NCI-H226 (cell line): Measurements from ENCODE around the gene PLXNA4.

Experiments used
- DNase-seq: peaks from one replicate; pipeline ENCODE4 v3.0.0-alpha.2; 2015

PLXNA4 gene

DNA sequence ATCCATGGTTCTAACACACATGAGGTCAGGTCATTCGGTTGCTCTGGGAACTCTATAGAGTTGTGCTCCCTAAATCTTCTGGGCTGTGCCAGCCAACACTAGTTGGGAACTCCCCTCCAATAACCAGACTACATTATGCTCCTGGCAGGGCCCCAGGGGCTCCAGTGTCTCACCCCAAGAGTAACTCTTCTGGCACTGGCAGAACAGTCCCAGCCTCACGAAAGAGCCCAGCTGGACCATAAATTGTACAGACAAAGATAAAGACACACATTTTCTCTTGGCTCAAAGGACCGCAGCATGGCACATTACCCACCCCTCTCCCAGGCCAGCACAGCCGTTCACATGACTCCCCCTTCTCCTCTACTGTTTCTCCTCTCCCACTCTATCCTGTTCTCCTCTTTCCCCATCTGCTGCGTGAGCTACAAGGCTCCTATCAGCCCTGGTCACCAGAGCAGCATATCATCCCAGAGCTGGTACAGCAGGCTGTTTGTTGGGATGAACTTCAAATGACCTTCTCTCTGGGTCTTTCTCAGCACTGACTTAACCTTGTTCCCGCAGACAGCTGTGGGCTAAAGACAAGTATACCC, 230.6 kb downstream of the PLXNA4 start:
- DNase-seq = no peak

DNA sequence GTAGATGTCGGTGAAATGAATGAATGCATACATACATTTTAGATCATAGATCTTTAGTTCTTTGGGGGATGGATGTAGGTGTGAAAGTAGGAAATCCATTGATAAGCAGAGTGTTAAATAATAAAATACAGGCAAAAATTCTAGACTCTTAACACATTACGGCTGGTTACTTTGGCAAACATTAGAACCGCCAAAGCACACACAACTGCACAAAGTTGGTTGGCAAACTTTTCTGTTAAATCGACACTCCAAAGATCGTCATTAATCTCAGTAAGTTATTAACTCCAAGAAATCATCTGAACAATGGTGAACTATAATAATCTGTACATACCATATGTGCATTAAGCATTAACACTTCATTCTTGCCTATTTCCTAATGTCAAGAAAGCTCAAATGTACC, 231.2 kb downstream of the PLXNA4 start:
- no peak for DNase-seq

DNA sequence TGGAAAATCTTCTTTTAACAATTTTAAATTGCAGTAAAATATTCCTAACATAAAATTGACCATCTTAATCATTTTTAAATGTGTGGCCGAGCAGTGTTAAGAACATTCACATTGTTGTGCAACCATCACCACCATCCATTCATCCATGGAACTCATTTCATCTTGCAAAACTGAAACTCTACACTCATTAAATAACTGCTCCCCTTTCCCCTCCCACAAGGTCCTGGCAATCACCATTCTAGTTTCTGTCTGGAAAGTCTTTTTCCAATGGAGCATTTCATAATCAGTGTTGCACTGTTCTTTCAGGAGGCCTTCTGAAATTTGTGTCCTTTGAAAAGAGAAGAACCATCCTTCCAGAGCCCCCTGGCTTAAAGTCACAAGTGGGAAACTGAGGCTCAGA, 233.1 kb downstream of the PLXNA4 start:
- DNase-seq = no peak

DNA sequence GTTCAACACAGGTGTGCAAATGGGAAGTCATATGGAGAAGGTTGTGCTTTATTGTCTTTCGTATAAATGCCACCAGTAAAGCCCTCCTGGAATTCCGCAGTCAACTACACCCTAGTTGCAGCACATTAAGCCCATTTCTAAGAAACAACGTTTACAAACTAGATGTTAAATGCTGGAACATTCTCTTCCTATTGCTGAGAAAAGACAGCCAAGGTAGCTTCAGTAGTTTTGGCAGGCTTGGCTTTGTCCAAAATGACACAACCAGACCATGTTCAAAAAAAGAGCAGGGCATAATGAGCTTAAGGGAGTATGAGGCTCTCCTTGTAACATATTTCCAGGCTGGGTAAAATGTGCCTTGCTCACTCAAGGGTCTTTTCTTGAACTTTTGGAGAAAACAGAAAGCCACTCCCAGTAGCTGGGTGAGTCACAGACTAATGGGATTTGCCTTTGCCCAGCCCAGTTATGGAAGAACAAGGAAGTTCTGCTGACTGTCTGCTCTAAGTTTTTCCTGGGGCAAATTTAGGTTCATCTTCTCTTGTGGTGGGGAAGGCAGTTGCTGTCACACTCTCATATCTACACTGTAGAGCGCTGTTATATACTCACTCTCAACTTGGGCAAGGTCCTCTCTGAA, 238.7 kb downstream of the PLXNA4 start:
- DNase-seq = no peak

DNA sequence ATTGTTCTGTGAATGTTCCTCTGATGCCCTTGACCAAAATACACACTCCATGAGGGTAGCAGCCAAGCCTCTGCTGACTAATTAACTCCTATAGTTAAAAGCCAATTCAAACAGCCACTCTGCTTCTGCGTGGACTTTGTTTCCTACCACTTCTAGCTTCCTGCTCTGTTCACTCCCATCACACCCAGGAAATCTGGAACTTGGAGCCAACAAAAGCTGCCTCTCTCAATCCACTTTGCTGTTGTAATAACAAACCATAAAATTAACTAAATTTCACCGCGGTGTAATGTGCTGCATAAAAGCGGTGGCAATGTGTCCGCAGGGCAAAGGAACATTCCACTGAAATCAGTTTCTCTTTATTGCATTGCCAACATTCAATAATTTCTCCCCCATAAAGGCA, 239.5 kb downstream of the PLXNA4 start:
- DNase-seq = no peak

DNA sequence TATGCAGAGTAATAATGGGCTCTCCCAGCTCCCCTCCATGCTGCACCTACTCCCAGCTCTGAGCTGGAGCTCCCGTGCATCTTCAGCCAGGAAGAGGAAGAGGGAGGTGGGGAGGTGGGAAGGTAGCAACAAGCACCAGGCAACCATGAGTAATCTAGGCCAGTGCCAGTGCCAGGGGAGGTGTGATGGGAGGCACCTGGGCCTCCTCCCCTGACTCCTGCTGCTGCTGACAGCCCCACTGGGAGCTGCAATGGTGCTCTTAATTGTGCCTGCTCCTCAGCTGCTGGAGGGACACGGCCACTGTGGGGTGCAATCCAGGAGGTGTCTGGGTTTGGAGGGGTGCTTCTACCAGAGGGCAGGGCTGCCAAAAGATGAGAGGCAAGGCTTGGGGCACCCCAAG, 243.0 kb downstream of the PLXNA4 start:
- DNase-seq = no peak

DNA sequence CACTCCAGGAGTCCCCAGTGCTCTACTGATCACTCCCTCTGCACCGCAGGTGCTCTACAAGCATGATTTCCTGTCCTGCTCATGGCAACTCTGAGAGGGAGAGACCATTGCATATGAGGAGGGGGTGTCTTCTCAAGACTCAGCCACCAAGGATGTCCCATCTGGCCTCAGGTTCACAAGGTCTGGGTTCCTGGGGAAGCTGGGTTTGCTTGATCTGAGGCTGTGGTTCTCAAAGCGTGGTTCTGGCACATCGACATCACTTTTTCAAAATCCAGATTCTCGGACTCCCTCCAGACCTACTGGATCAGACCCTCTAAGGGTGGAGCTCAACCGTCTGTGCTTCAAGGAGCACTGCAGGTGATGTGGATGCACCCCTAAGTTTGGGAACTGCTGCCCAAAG, 247.5 kb downstream of the PLXNA4 start:
- DNase-seq = no peak

DNA sequence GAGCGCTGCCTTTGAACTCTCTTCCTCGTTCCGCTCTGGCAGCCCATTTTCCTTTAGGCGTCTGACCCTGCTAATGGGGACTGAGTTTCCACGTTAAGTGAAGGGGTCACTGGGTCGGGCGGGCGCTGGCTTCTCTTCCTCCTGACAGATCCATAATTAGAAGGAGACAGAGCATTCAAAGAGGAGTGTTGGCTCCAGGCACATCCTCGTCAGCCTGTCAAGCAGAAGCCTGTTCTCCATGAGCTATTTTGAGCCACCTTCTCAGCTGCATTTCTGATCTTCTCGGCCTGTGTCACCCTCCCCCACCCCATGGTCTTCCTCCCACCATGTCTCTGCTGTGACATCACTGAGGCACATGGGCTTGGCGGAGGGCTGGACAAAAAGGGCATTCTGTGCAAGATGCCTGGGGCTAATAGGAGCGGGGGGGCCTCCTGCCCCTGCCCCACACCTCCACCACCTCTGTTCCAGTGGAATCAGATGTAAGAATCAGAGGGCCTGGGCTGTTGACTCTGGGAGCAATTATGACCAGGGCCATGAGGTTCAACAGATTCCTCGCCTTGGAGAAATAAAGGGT, 248.1 kb downstream of the PLXNA4 start:
- DNase-seq = no peak

DNA sequence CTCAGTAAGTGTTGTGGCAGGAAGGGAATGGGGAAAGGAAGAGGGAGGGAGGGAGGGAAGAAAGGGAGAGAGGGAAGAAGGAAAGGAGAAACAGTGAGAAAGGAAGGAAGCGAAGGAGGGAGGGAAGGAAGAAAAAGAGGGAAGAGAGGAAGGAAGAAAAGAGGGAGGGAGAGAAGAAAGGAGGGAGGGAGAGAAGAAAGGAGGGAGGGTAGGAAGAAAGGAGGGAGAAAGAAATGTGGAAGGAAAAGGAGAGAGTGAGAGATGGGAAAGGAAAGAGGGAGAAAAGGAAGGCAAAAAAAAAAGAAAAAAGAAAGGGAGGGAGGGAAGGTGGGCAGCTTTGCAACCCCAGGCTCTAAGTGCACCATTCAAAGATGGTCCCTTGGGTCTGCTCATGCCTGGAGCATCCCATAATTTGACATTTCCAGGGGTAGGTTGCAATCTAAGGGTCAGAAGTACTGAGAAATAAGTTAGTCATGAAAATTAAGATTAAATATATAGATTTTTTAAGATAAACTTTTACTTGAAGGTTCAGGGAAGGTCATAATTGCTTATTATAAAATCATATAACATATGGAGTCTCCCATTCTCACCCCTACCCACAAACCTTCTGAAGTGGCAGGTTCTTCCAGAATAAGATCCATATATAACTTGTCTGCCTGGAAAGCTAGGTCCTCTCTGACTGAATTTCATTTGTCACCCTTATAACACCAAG, 249.2 kb downstream of the PLXNA4 start:
- DNase-seq = no peak

DNA sequence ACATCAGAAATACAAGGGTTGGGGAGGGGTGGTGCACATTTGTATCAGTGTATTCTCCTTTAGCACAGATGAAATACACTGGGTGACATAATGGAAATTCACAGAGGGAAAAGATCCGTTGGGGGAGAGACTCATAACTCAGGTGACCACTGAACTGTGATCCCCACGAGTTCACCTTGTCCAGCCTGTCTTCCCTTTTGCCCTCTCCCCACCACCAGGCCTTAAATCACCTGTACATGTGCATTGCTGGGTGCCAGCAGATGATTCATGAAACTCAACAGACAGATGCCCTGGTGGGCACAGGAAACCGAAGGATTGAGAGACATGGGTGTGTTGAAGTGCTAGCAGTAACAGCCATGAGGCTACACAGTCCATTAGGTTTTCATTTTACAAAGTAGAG, 253.3 kb downstream of the PLXNA4 start:
- no peak for DNase-seq

DNA sequence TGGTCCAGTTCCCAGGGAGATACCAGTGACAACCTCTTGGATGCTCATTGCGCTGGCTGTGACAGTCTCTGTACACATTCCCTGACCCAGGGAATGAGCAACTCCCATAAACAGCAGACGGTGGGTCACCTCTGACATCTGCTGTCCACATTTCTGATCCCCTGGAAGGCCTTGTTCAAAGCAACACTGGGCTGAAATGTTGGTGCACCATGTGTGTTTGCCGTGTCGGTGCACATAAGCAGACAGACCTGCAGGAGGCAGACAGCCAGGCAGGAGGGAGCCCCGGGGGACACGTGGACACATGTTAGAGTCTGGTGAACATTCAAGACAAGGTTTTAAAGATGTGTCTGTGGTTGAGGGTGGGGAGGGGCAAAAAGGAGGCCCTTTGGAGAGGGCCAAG, 254.9 kb downstream of the PLXNA4 start:
- DNase-seq = no peak

DNA sequence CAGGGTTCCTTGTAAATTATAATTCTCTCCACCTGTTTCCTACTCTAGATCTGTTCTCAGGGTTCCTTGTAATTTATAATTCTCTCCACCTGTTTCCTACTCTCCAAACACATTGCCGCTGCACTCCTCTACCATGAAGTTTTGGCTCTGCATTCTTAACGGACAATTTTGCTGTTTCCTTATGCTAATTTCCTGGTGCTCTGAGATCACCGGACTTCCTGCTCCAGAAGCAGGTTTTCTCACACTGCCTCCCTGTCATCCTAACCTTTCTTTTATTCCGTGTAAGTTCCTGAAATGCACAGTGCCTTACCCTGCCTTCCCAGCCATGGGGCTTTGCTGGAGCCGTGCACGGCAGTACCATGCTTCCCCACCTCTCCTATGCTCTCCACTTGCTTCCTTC, 256.8 kb downstream of the PLXNA4 start:
- no peak for DNase-seq

DNA sequence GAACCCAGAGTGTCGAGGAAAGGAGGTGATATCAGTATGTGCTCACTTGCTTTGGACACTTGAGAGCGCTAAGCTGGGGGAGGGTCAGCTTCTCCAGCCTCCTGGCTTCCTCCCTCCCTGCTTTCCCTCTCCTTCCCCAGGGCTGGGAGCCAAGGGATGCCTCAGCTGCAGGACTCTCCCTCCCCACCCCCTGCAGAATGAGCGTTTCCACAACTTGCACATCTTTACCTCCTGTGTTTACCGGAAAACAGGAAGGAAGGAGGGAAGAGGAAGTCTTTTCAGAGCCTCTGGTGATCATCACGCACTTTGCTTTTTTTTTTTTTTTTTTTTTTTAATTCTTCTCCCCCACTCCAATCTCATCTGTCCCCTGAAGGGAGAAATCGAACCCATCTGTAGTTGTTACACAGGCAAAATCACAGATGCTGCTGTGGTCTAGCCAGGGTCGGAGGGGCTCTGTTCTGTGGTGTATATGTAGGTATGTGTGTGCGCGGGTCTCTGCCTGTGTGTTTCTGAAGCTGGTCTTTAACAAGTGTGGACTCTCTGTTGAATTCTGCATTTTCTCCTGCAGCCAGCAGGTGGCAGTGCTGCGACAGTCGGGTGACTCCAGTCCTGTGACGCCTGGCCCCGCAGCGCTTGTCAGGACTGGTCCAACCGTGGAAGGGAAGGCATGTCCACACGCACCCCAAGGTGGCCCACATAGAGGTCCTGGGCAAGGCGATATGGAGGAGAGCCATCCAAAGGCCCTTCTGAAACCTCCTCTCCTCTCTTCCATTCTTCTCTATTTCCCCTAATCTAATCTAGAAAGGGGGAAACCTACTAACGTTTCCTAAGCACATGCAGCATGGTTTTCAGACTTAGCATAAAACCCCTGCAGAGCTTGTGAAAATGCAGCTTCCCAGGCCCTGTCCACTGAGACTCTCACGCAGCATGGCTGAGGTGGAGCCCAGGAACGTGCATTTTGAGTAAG, 257.6 kb downstream of the PLXNA4 start:
- DNase-seq = peak; percentile 52

DNA sequence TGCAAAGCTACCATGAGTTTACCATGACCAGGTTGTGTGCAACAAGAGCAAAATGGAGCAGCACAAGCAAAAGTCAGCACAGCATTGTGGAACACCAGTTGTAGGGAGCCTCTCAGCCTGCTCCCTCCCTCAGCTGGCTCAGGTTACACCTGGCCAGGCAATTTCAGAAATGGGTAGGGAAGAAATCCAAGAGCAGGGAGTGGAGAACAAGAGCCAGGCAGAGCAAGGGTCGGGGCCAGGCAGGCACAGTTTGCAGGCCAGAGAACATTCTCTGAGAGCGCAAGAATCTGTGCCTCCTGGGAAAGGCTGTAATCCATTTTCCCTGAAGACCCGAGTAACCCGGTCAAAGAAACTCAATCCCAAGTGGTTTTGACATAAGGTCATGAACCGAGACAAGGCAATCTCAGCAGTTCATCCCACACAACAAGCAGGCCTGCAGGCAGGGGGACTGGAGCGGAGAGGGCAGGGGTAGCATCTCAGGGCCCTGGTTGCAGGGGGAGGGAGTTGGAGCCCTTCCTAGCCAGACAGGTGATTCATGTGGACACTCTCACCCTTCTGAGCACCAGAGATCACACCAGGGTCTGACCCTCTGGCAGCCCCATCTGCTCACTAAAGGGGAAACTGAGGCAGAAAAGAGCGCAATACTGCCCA, 258.4 kb downstream of the PLXNA4 start:
- DNase-seq = no peak

DNA sequence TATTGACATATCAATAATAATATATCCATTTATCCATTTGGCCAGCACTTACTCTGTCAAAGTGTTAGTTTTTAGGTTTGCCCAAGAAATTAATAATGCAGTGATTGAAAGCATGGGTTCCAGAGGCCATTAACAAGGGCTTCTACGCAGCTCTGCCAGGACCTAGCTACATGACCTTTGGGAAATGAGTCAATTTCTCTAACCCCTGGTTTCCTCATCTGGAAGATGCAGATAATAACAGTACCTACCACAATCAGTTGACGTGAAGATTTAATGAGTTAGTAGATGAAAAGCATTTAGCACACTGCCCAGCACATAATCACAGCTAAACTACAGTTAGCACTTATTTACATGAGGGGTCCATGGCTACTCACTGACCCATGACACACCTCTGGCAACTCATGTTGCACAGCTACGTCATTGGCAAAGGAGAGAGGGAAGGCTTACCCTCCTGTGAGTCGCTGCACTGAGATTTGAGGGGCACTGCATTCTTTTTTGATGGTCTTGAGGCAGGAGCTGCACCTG, 263.7 kb downstream of the PLXNA4 start:
- DNase-seq = no peak

DNA sequence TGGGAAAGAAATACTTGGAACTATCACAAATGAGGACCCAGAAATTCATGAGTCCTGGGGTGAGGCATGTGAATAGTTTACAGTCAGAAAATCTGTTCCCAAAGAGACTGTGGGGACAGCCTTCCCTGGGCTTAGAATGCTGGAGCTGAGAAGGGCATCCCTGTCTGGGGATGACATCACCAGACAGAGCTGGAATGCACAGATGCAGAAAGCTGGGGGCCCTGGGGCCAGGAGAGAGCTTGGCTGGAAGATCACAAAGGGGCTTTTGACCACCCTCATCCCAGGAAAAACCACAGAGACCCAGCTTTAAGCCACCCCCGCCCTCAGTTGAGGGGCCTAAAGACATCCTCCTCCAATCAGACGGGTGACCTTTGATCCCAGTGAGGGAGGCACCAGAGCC, 264.5 kb downstream of the PLXNA4 start:
- no peak for DNase-seq

DNA sequence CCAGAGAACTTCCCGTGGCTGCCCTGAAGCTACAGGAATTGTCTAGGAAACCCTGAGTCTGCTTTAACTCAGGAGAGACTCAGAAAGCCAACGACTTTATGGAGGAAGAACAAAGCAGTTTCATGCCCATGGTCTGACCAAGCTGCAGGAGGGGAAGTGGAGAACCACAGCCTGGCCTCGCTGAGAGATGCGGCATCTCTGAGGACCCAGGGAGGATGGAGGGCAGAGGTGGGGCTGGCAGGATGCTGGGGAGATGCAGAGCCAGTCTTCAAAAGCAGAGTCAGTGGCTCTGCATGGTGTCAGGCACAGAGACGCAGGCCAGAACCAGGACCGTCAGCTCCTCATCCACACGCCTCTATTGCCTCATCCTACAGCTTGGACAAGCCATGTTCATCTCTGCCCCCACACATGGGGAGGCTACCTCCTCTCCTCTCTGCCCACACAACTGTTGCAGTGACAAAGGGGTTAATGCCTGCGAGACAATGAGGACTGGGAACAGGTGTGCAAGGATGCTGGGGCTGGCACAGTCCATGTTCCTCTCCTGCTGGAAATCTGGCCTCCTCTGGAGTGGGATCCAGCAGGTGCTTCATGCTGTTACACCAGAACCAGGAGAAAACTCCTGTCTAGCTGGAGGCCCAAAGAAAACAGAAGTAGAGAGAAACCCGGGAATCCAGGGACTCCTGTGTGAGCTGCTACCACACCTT, 267.0 kb downstream of the PLXNA4 start:
- DNase-seq = no peak

DNA sequence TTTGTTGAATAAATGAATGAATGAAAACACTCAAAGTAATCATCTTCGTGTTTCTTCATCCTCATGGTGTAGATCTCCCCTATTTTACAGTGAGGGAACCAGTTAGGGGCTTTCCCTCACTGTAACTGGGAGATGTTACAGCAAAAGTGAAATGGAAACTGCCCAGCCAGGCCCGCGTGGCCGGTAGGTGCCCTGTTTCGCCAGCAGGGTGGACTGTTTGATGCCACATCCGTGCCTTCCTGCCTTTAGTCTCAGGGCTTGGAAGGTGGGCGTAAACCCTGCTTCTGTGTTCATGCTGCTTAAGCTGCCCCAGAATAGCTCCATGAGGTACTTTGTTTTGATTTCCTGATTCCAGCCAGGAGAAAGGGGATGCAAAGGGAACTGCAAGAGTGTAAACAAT, 268.8 kb downstream of the PLXNA4 start:
- DNase-seq = no peak

DNA sequence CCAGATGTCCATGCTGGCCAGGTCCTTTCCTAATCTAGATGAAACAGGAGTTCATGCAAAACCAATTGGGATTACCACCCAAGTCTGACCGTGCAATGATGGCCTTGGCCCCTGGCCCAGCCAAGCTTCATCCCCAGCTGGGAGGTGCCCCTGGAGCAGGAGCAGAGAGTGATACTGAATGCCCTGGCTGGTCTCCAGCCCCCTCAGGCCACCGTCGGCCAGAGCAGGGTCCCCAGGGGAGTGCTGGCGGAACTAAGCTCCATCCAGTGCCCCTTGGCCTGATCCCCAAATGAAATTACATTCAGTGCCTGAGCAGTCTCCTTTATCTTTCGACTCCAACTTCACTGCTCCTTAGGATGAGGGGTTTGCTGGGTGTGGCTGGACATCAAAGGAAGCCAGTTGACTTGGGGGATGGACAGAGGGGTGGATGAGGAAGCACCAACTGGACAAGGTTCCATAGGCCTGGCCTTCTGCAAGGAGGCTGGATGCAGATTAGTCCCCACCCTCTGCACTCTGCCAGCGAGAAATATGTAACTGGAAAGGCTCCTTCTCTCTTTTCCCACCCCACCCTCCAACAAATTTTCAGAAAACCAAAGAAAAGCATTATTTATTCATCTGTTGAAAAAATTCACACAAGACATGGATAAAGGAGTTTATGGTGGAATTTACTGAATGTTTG, 275.5 kb downstream of the PLXNA4 start:
- no peak for DNase-seq

DNA sequence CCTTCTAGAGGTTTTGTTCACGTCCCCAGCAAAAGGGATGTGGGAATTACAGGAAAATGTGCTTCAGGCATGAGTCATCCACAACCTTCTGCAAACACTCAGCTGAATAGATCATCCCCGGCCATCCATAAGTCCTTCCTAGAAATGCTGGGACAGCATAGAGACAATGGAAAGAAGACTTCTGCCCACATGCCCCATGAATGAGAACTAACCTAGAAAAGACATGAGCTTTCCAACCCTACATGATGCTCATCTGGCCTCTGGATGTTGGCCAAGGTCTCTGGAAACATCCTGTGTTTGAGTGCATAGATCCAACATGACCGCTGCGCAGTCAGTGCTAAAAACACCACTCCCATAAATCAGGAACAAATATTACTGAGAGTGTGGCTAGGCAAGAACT, 277.5 kb downstream of the PLXNA4 start:
- no peak for DNase-seq

DNA sequence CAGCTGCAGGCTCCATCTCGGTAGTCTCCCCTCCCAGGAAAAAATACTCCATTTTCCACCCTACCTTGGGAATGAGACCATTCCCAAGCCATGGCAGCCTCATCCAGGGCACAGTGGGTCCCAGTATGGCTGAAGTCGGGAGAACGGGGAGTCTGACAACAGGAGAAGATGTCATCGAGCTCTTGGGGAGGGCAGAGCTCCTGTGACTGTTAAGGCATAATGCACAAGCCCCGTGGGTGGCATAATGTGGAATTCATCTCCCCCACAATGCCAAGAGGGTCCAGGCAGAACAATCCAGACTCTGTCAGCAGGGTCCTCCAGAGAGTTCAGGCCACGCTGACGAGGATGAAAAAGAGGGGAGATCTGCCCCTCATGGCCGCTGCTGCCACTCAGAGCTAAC, 279.4 kb downstream of the PLXNA4 start:
- no peak for DNase-seq
